Smooth muscle cell (in vitro differentiated cells): Measurements from ENCODE around the gene CER1. TPM values are rescaled to one million over a fixed set of nuclear protein-coding genes. Genes with fewer than 3 reads are reported as not detected.

Source experiments
- polyA plus RNA-seq: library from polyadenylated mRNA; unstranded; fragments of >200 nt; fragmentation: Nextera tagmentation; extraction: Ambion mirVana; gene quantifications from 2 replicates; pipeline ENCODE4 v1.2.1, GENCODE V29; 2016
- total RNA-seq: library from RNA; depleted of rRNA; stranded (reverse); fragments of >200 nt; gene quantifications from 2 replicates; pipeline ENCODE4 v1.2.3, GENCODE V29; 2014

CER1 gene
- total and polyA plus RNA-seq, 2 experiments from 2014 or later, result 1.6 TPM; not detected in 1

Other genes with a start within 250 kb of the CER1 start
- gene ZDHHC21, start 29.3 kb downstream of the CER1 start, total RNA-seq, result 8.9 and 9.0 TPM in 2 replicates
- 1.3 TPM in 2 replicates for gene ZDHHC21, start 29.3 kb downstream of the CER1 start, polyA plus RNA-seq
- 18.0 and 28.9 TPM in 2 replicates for gene FREM1, start 187.7 kb upstream of the CER1 start, total RNA-seq
- 11.5 and 18.0 TPM in 2 replicates for gene FREM1, start 187.7 kb upstream of the CER1 start, polyA plus RNA-seq